H1 (cell line): ENCODE results near the gene ZNF366. TPM values are rescaled to one million over a fixed set of nuclear protein-coding genes. Genes with fewer than 3 reads are reported as not detected.

Source experiments
- EZH2 ChIP-seq: fragments of 200-600 bp; sonication (generic); IDR thresholded peaks from 2 replicates; pipeline ENCODE4 v1.7.1; 2012; ENCODE audit warnings: low read depth, mild to moderate bottlenecking, moderate library complexity, low read length, inconsistent platforms; ENCODE audit not compliant: severe bottlenecking
- polyA plus RNA-seq, 7 experiments: library from polyadenylated mRNA; depleted of rRNA in 3 of 7; stranded (reverse) in 5 of 7; unstranded in 2 of 7; fragments of >200 nt in 5 of 7; fragments of 200-250 nt in 2 of 7; gene quantifications; 1 replicate in 5 of 7; 2 replicates in 1 of 7; 4 replicates in 1 of 7; pipeline versions ENCODE4 v1.2.1 to v1.2.3, GENCODE V29; 2011 to 2013; ENCODE audit warnings: missing spikeins in 2 of 7, mixed read lengths in 2 of 7
- total RNA-seq: library from RNA; stranded (reverse); fragmentation: NEBNext Ultra II Directional; extraction: Animal tissue kit (Norgen Biotek cat#: 25700); gene quantifications from 2 replicates; pipeline ENCODE4 v1.2.1, GENCODE V29; 2021

ZNF366 gene
- total and polyA plus RNA-seq, 2 of the 8 experiments (the other 6 are each of a cell fraction or from before 2014, with no cell fraction given) = not detected

- TF ChIP-seq EZH2 = no peak
Measured at GRCh38 chr5:72497823-72498222, 9.4 kb downstream of the ZNF366 start (continued).
